CD14-positive monocyte (primary cell): ENCODE data around the gene STON2. TPM values are rescaled to one million over a fixed set of nuclear protein-coding genes. Genes with fewer than 3 reads are reported as not detected.

Experiments
- DNase-seq, 3 donors: peaks; one replicate each; pipeline ENCODE4 v3.0.0-alpha.2; 2011 to 2022
- H2AFZ ChIP-seq: 2 replicates; pipeline ENCODE4 v1.6.0; 2012; ENCODE audit warnings: mild to moderate bottlenecking, low read depth, low read length, inconsistent platforms; ENCODE audit not compliant: insufficient read depth, poor library complexity, severe bottlenecking
- H3K27ac ChIP-seq, 2 donors: 1 replicate in 1 of 2; 2 replicates in 1 of 2; pipeline ENCODE4 v1.5.1; 2012 to 2013; ENCODE audit warnings: low read length in 2 of 2, control low read depth in 1 of 2, inconsistent platforms in 1 of 2, low read depth in 1 of 2, mild to moderate bottlenecking in 1 of 2
- H3K27me3 ChIP-seq, 2 donors: one replicate each; pipeline versions ENCODE4 v1.6.0 to v1.6.1; 2011 to 2013; ENCODE audit warnings: low read length in 2 of 2; ENCODE audit not compliant: control insufficient read depth in 2 of 2, insufficient read depth in 2 of 2
- H3K36me3 ChIP-seq, 2 donors: replicated peaks in 1 of 2; 1 replicate in 1 of 2; 2 replicates in 1 of 2; pipeline versions ENCODE4 v1.5.1 to v1.6.1; 2012 to 2013; ENCODE audit warnings: low read length in 2 of 2, control low read depth in 1 of 2, inconsistent platforms in 1 of 2, mild to moderate bottlenecking in 1 of 2; ENCODE audit not compliant: insufficient read depth in 2 of 2, control insufficient read depth in 1 of 2
- H3K4me1 ChIP-seq, 2 donors: 1 replicate in 1 of 2; 2 replicates in 1 of 2; pipeline versions ENCODE4 v1.5.1 to v1.6.1; 2012 to 2013; ENCODE audit warnings: low read length in 2 of 2, control low read depth in 1 of 2, inconsistent platforms in 1 of 2, mild to moderate bottlenecking in 1 of 2, moderate library complexity in 1 of 2; ENCODE audit not compliant: insufficient read depth in 2 of 2, control insufficient read depth in 1 of 2
- H3K4me2 ChIP-seq: replicated peaks from 2 replicates; pipeline ENCODE3; 2012; ENCODE audit warnings: low read length, moderate library complexity, mild to moderate bottlenecking; ENCODE audit not compliant: poor library complexity, severe bottlenecking; ENCODE audit errors: extremely low read depth
- H3K4me3 ChIP-seq, 3 experiments: fragments of 200-600 bp in 1 of 3; sonication (generic) in 1 of 3; replicated peaks in 1 of 3; 1 replicate in 2 of 3; 2 replicates in 1 of 3; pipeline ENCODE4 v1.5.1; 2011 to 2013; ENCODE audit warnings: low read length in 3 of 3, mild to moderate bottlenecking in 3 of 3, control low read depth in 2 of 3, low read depth in 2 of 3, inconsistent platforms in 1 of 3, moderate library complexity in 1 of 3
- H3K79me2 ChIP-seq: 2 replicates; pipeline ENCODE4 v1.6.0; 2012; ENCODE audit warnings: mild to moderate bottlenecking, control low read depth, inconsistent platforms, low read length, moderate library complexity; ENCODE audit not compliant: insufficient read depth
- H3K9ac ChIP-seq: 2 replicates; pipeline ENCODE4 v1.6.0; 2017; ENCODE audit warnings: low read length, mild to moderate bottlenecking; ENCODE audit not compliant: insufficient read depth, poor library complexity, severe bottlenecking
- H3K9me3 ChIP-seq, 2 donors: replicated peaks in 1 of 2; 1 replicate in 1 of 2; 2 replicates in 1 of 2; pipeline versions ENCODE4 v1.5.1 to v1.6.1; 2012 to 2013; ENCODE audit warnings: low read length in 2 of 2, control low read depth in 1 of 2; ENCODE audit not compliant: control insufficient read depth in 1 of 2, insufficient read depth in 1 of 2
- H4K20me1 ChIP-seq: 2 replicates; pipeline ENCODE4 v1.6.0; 2012; ENCODE audit warnings: mild to moderate bottlenecking, low read length, control low read depth, moderate library complexity; ENCODE audit not compliant: insufficient read depth
- H3K27ac Mint-ChIP-seq, 7 donors: one replicate each; pipeline ENCODE4 v1.8.0; 2020; ENCODE audit warnings: mild to moderate bottlenecking in 7 of 7, mixed read lengths in 7 of 7, moderate library complexity in 6 of 7, inconsistent platforms in 2 of 7
- H3K27me3 Mint-ChIP-seq, 3 donors: one replicate each; pipeline ENCODE4 v1.8.0; 2021 to 2022; ENCODE audit warnings: low read depth in 3 of 3, mild to moderate bottlenecking in 3 of 3, mixed read lengths in 3 of 3, moderate library complexity in 3 of 3, inconsistent platforms in 1 of 3
- H3K36me3 Mint-ChIP-seq, 2 donors: one replicate each; pipeline ENCODE4 v1.8.0; 2020; ENCODE audit warnings: mixed read lengths in 2 of 2, inconsistent platforms in 1 of 2, mild to moderate bottlenecking in 1 of 2
- H3K4me1 Mint-ChIP-seq: one replicate; pipeline ENCODE4 v1.8.0; 2020; ENCODE audit warnings: mild to moderate bottlenecking, mixed read lengths
- H3K4me3 Mint-ChIP-seq, 2 donors: one replicate each; pipeline ENCODE4 v1.8.0; 2020; ENCODE audit warnings: mild to moderate bottlenecking in 2 of 2, mixed read lengths in 2 of 2, moderate library complexity in 1 of 2
- H3K9me3 Mint-ChIP-seq, 7 donors: one replicate each; pipeline ENCODE4 v1.8.0; 2020 to 2022; ENCODE audit warnings: mixed read lengths in 7 of 7, mild to moderate bottlenecking in 6 of 7, moderate library complexity in 6 of 7, inconsistent platforms in 2 of 7
- WGBS: methylation state at CpG from one replicate; pipeline ENCODE4 v1.1.5; 2013; ENCODE audit warnings: missing lambda C conversion rate; ENCODE audit not compliant: insufficient coverage; 5-methylcytosine and 5-hydroxymethylcytosine counted together
- intact Hi-C, 2 donors: fragments of 100-400 bp; cut with micrococcal nuclease; formaldehyde crosslinking; loops; one replicate each; pipeline versions ENCODE4 v1.15.0 to v1.15.1; 2023
- polyA plus RNA-seq, 3 donors: library from polyadenylated mRNA; depleted of rRNA in 1 of 3; unstranded in 2 of 3; stranded (reverse) in 1 of 3; fragments of 300-500 nt in 2 of 3; fragments of >200 nt in 1 of 3; fragmentation: Illumina TruSeq in 2 of 3; gene quantifications; 1 replicate in 2 of 3; 2 replicates in 1 of 3; pipeline ENCODE4 v1.2.3, GENCODE V29; 2012 to 2021
- TF ChIP-seq, protein P1 (sequence below): fragments of 200-600 bp; IDR thresholded peaks from one replicate; pipeline ENCODE4 v1.8.0; 2022; ENCODE audit warnings: antibody characterized with exemption, mild to moderate bottlenecking

The STON2 gene
- polyA plus RNA-seq, 3 donors, result 1.6 to 3.2 (median 2.1) TPM

DNA sequence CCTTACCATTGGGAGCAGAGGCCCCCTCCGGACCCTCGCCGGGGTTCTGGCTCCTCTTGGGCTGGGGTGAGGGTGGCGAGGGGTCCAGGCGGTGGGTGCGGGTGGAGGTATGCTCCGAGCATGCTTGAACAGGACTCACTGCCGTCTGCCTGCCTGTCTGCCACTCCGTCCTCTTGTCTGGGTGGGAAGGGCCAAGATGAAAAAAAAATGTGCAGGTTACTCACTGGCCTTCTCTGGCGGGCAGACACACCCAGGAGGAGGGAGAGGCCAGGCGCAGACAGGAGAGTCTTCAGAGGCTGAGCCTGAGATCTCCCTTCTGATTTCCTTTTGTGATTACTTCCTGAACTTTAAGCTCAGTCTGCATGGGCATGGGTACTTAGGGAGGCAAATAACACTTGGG, 76.1 kb downstream of the STON2 start:
- intact Hi-C loops, result no loop called here
- no peaks in the 10 kb centered on the region for H3K9me3 Mint-ChIP-seq
- WGBS, result 90% methylated on average over 11 of the region's 11 CpGs
- no peak overlapping the region for H3K4me3 ChIP-seq
- H3K27me3 ChIP-seq, result no peaks in the 10 kb centered on the region
- DNase-seq, result no peak
- no peaks in the 10 kb centered on the region for H3K9me3 ChIP-seq
- TF ChIP-seq, protein P1, sequence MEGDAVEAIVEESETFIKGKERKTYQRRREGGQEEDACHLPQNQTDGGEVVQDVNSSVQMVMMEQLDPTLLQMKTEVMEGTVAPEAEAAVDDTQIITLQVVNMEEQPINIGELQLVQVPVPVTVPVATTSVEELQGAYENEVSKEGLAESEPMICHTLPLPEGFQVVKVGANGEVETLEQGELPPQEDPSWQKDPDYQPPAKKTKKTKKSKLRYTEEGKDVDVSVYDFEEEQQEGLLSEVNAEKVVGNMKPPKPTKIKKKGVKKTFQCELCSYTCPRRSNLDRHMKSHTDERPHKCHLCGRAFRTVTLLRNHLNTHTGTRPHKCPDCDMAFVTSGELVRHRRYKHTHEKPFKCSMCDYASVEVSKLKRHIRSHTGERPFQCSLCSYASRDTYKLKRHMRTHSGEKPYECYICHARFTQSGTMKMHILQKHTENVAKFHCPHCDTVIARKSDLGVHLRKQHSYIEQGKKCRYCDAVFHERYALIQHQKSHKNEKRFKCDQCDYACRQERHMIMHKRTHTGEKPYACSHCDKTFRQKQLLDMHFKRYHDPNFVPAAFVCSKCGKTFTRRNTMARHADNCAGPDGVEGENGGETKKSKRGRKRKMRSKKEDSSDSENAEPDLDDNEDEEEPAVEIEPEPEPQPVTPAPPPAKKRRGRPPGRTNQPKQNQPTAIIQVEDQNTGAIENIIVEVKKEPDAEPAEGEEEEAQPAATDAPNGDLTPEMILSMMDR, result no peak
- no peak overlapping the region for H3K4me2 ChIP-seq
- no peaks in the 10 kb centered on the region for H3K4me1 Mint-ChIP-seq
- peaks cover 0 to 3% (median 3%) of the 10 kb centered on the region in 3 donors for H3K27me3 Mint-ChIP-seq
- no peak overlapping the region for H3K27ac ChIP-seq
- no peak overlapping the region for H2AFZ ChIP-seq
- H3K79me2 ChIP-seq, result no peaks in the 10 kb centered on the region
- H3K4me3 Mint-ChIP-seq, result no peak overlapping the region
- no peak overlapping the region for H3K27ac Mint-ChIP-seq
- H3K36me3 ChIP-seq, result no peaks in the 10 kb centered on the region
- H3K9ac ChIP-seq, result no peak overlapping the region
- no peaks in the 10 kb centered on the region for H4K20me1 ChIP-seq
- H3K4me1 ChIP-seq, result no peaks in the 10 kb centered on the region
- no peaks in the 10 kb centered on the region for H3K36me3 Mint-ChIP-seq

DNA sequence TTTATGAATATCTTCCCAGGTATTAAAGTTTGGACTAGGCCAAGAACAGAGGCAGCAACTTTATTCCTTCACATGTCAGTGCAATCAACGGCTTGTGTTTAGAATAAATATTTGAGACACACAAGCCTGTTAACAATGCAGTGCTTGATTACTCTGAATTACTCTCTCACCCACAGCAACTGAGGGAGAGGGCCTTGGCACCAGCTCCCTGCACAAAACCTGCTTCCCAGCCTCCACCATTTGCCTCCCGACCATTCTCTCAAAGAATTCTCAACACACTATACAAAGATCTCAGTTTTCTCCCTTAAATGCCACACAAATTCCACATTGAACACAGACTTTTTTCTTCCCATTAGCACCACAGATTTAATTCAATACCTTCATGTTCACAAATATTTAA, 77.0 kb downstream of the STON2 start:
- H3K27ac ChIP-seq, result no peak overlapping the region
- Mint-ChIP-seq H3K4me3 (no peak overlapping the region), H3K27ac (no peak overlapping the region), H3K27me3 (peaks cover 0 to 3% (median 3%) of the 10 kb centered on the region in 3 donors), H3K4me1 (no peaks in the 10 kb centered on the region), H3K9me3 (no peaks in the 10 kb centered on the region), H3K36me3 (no peaks in the 10 kb centered on the region)
- 100% methylated on average over 1 of the region's 2 CpGs for WGBS
- no peak overlapping the region for H3K4me3 ChIP-seq
- H3K4me2 ChIP-seq, result no peak overlapping the region
- no peaks in the 10 kb centered on the region for H4K20me1 ChIP-seq
- H2AFZ ChIP-seq, result no peak overlapping the region
- H3K9me3 ChIP-seq, result no peaks in the 10 kb centered on the region
- TF ChIP-seq, protein P1, result no peak
- DNase-seq, result no peak
- H3K79me2 ChIP-seq, result no peaks in the 10 kb centered on the region
- no peak overlapping the region for H3K9ac ChIP-seq
- H3K4me1 ChIP-seq, result no peaks in the 10 kb centered on the region
- intact Hi-C loops, result no loop called here
- no peaks in the 10 kb centered on the region for H3K36me3 ChIP-seq
- H3K27me3 ChIP-seq, result no peaks in the 10 kb centered on the region
